ENCODE data around the gene DSG2. TPM values are rescaled to one million over a fixed set of nuclear protein-coding genes. Genes with fewer than 3 reads are reported as not detected.

Gene DSG2
- polyA plus RNA-seq, 1 donor from 2014 or later = 0.94 TPM

DNA sequence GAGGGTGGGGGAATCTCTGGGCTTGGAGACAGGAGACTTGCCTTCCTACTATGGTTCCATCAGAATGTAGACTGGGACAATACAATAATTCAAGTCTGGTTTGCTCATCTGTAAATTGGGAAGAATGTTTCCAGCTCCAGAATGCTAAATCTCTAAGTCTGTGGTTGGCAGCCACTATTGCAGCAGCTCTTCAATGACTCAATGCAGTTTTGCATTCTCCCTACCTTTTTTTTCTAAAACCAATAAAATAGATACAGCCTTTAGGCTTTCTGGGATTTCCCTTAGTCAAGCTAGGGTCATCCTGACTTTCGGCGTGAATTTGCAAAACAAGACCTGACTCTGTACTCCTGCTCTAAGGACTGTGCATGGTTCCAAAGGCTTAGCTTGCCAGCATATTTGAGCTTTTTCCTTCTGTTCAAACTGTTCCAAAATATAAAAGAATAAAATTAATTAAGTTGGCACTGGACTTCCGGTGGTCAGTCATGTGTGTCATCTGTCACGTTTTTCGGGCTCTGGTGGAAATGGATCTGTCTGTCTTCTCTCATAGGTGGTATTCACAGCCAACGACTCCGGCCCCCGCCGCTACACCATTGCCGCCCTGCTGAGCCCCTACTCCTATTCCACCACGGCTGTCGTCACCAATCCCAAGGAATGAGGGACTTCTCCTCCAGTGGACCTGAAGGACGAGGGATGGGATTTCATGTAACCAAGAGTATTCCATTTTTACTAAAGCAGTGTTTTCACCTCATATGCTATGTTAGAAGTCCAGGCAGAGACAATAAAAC, 100.2 kb downstream of the DSG2 start:
- H4K20me1 ChIP-seq (ENCODE audit: insufficient read depth) = no peaks in the 10 kb centered on the region
- no peaks in the 10 kb centered on the region for H3K9me3 ChIP-seq (ENCODE audit: low read length)
- no peak overlapping the region for H3K27ac ChIP-seq (ENCODE audit: low read length)
- H3K36me3 ChIP-seq (ENCODE audit: insufficient read depth, low read length) = no peaks in the 10 kb centered on the region
- H3K9ac ChIP-seq (ENCODE audit: low read length) = no peak overlapping the region
- TF ChIP-seq POLR2AphosphoS5 (IDR thresholded peaks at IDR 0.05) (no peak), SMC3 (conservative IDR thresholded peaks at IDR 0.05; ENCODE audit: poor library complexity) (no peak), TAF1 (IDR thresholded peaks at IDR 0.05; ENCODE audit: low read depth) (no peak), MXI1 (conservative IDR thresholded peaks at IDR 0.05; ENCODE audit: poor library complexity, severe bottlenecking) (no peak), EZH2 (IDR thresholded peaks at IDR 0.05; ENCODE audit: borderline replicate concordance, insufficient read depth, low read length, poor library complexity, severe bottlenecking) (no peak), EP300 (conservative IDR thresholded peaks at IDR 0.05; ENCODE audit: poor library complexity, severe bottlenecking) (no peak), RAD21 (conservative IDR thresholded peaks at IDR 0.05) (no peak)
- TF ChIP-seq, protein P1, sequence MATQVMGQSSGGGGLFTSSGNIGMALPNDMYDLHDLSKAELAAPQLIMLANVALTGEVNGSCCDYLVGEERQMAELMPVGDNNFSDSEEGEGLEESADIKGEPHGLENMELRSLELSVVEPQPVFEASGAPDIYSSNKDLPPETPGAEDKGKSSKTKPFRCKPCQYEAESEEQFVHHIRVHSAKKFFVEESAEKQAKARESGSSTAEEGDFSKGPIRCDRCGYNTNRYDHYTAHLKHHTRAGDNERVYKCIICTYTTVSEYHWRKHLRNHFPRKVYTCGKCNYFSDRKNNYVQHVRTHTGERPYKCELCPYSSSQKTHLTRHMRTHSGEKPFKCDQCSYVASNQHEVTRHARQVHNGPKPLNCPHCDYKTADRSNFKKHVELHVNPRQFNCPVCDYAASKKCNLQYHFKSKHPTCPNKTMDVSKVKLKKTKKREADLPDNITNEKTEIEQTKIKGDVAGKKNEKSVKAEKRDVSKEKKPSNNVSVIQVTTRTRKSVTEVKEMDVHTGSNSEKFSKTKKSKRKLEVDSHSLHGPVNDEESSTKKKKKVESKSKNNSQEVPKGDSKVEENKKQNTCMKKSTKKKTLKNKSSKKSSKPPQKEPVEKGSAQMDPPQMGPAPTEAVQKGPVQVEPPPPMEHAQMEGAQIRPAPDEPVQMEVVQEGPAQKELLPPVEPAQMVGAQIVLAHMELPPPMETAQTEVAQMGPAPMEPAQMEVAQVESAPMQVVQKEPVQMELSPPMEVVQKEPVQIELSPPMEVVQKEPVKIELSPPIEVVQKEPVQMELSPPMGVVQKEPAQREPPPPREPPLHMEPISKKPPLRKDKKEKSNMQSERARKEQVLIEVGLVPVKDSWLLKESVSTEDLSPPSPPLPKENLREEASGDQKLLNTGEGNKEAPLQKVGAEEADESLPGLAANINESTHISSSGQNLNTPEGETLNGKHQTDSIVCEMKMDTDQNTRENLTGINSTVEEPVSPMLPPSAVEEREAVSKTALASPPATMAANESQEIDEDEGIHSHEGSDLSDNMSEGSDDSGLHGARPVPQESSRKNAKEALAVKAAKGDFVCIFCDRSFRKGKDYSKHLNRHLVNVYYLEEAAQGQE (IDR thresholded peaks at IDR 0.05; ENCODE audit: borderline replicate concordance) = no peak
- TF ChIP-seq, protein P2, sequence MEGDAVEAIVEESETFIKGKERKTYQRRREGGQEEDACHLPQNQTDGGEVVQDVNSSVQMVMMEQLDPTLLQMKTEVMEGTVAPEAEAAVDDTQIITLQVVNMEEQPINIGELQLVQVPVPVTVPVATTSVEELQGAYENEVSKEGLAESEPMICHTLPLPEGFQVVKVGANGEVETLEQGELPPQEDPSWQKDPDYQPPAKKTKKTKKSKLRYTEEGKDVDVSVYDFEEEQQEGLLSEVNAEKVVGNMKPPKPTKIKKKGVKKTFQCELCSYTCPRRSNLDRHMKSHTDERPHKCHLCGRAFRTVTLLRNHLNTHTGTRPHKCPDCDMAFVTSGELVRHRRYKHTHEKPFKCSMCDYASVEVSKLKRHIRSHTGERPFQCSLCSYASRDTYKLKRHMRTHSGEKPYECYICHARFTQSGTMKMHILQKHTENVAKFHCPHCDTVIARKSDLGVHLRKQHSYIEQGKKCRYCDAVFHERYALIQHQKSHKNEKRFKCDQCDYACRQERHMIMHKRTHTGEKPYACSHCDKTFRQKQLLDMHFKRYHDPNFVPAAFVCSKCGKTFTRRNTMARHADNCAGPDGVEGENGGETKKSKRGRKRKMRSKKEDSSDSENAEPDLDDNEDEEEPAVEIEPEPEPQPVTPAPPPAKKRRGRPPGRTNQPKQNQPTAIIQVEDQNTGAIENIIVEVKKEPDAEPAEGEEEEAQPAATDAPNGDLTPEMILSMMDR (IDR thresholded peaks at IDR 0.05; ENCODE audit: poor library complexity, severe bottlenecking) = no peak
- no peaks in the 10 kb centered on the region for H3K79me2 ChIP-seq (replicated peaks; ENCODE audit: insufficient read depth, low read length)
- H2AFZ ChIP-seq (ENCODE audit: low read depth, low read length) = no peak overlapping the region
- no peak overlapping the region for H3K4me2 ChIP-seq (ENCODE audit: low read length)
- H3F3A ChIP-seq (ENCODE audit: insufficient read depth, low read length, poor library complexity, severe bottlenecking) = no peaks in the 10 kb centered on the region
- no peaks in the 10 kb centered on the region for H3K27me3 ChIP-seq (ENCODE audit: insufficient read depth, low read depth, low read length)
- no peaks in the 10 kb centered on the region for H3K9me2 ChIP-seq (ENCODE audit: insufficient read depth, low read length)
- H3K4me3 ChIP-seq (ENCODE audit: low read length) = no peak overlapping the region

Other genes with a start within 250 kb of the DSG2 start
- gene DSG1, start 180.0 kb upstream of the DSG2 start, polyA plus RNA-seq = not detected in 2 replicates
- gene DSG4, start 121.4 kb upstream of the DSG2 start, polyA plus RNA-seq = not detected in 2 replicates
- not detected in 2 replicates for gene DSG3, start 50.4 kb upstream of the DSG2 start, polyA plus RNA-seq
- not detected in 2 replicates for gene TTR, start 93.7 kb downstream of the DSG2 start, polyA plus RNA-seq
- 17.8 and 19.4 TPM in 2 replicates for gene B4GALT6, start 186.4 kb downstream of the DSG2 start, polyA plus RNA-seq